Lower leg skin (tissue), 3 donors: ENCODE measurements around the gene CCHCR1.

ENCODE experiments used
- POLR2A ChIP-seq, 2 donors: fragments of 450-650 bp; IDR thresholded peaks; one replicate each; pipeline ENCODE4 v1.6.1; 2016 to 2017; ENCODE audit warnings: antibody characterized with exemption in 2 of 2, mild to moderate bottlenecking in 1 of 2, moderate library complexity in 1 of 2
- TF ChIP-seq, protein P1 (sequence below), 3 donors: fragments of 450-650 bp; IDR thresholded peaks; one replicate each; pipeline ENCODE4 v1.5.1; 2016; ENCODE audit warnings: antibody characterized with exemption in 3 of 3, mild to moderate bottlenecking in 3 of 3, moderate library complexity in 2 of 3

DNA sequence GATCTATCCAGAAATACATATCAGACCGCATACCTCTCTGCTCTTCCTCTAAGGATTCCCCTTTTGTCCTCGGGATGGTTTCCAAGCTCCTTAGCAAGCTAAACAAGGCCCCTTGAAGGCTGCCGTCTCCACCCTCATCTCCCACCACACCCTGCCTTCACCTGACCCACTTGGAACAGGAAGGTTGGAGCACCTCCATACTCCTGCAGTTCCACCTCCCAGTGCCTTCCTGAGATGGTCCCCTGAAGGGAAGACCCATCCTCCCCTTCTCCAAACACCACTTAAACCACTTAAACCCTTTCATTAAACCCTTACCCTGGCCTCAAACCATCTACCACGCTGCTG, 21.4 kb upstream of the CCHCR1 start:
- TF ChIP-seq, protein P1, sequence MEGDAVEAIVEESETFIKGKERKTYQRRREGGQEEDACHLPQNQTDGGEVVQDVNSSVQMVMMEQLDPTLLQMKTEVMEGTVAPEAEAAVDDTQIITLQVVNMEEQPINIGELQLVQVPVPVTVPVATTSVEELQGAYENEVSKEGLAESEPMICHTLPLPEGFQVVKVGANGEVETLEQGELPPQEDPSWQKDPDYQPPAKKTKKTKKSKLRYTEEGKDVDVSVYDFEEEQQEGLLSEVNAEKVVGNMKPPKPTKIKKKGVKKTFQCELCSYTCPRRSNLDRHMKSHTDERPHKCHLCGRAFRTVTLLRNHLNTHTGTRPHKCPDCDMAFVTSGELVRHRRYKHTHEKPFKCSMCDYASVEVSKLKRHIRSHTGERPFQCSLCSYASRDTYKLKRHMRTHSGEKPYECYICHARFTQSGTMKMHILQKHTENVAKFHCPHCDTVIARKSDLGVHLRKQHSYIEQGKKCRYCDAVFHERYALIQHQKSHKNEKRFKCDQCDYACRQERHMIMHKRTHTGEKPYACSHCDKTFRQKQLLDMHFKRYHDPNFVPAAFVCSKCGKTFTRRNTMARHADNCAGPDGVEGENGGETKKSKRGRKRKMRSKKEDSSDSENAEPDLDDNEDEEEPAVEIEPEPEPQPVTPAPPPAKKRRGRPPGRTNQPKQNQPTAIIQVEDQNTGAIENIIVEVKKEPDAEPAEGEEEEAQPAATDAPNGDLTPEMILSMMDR (IDR thresholded peaks at IDR 0.05): no peak
- TF ChIP-seq POLR2A (IDR thresholded peaks at IDR 0.05): no peak
